Measurements from ENCODE around the gene NLGN4X. TPM values are rescaled to one million over a fixed set of nuclear protein-coding genes. Genes with fewer than 3 reads are reported as not detected.

The NLGN4X gene

GRCh38 chrX:5857232-5857631 is 371.4 kb downstream of the NLGN4X start:
- Histone ChIP-seq H3K79me1 (ENCODE audit: low read length) (no peaks in the 10 kb centered on the region), H3K9ac (ENCODE audit: low read length) (no peak overlapping the region), H2AK5ac (ENCODE audit: low read length) (no peak overlapping the region), H3K36me3 (ENCODE audit: control insufficient read depth, insufficient read depth, low read length) (no peaks in the 10 kb centered on the region), H3K56ac (ENCODE audit: low read length) (no peak overlapping the region), H3K27me3 (ENCODE audit: insufficient read depth, low read length, poor library complexity) (no peaks in the 10 kb centered on the region), H3K4ac (ENCODE audit: low read depth, low read length) (no peak overlapping the region), H2BK120ac (ENCODE audit: low read depth, low read length) (no peak overlapping the region), H3K4me2 (ENCODE audit: low read length) (no peak overlapping the region), H2BK5ac (ENCODE audit: low read length) (no peak overlapping the region), H3K23ac (ENCODE audit: low read length) (no peak overlapping the region), H3K27ac (ENCODE audit: low read depth, low read length) (no peak overlapping the region), H4K5ac (ENCODE audit: low read length) (no peak overlapping the region), H3K4me3 (ENCODE audit: low read length) (no peak overlapping the region), H4K8ac (ENCODE audit: low read depth, low read length) (no peak overlapping the region), H3K18ac (ENCODE audit: low read length) (no peak overlapping the region), H3K79me2 (ENCODE audit: control insufficient read depth, insufficient read depth, low read length) (no peaks in the 10 kb centered on the region), H2BK15ac (replicated peaks; ENCODE audit: low read depth) (no peak overlapping the region), H3K4me1 (ENCODE audit: control insufficient read depth, low read depth, low read length) (no peaks in the 10 kb centered on the region)
- DNase-seq, result no peak
- WGBS (ENCODE audit: extremely low coverage, insufficient coverage, low lambda C conversion rate), result no CpG with 5 or more reads among the region's 6 CpGs

- no peaks in the 10 kb centered on the region for H3K79me2 ChIP-seq (ENCODE audit: control insufficient read depth, insufficient read depth, low read length)
- no peaks in the 10 kb centered on the region for H3K4me1 ChIP-seq (ENCODE audit: control insufficient read depth, low read depth, low read length)
- H2BK120ac ChIP-seq (ENCODE audit: low read depth, low read length), result no peak overlapping the region
- no peak overlapping the region for H3K9ac ChIP-seq (ENCODE audit: low read length)
- no peak overlapping the region for H4K8ac ChIP-seq (ENCODE audit: low read depth, low read length)
- DNase-seq, result no peak
- H3K27ac ChIP-seq (ENCODE audit: low read depth, low read length), result no peak overlapping the region
- no peak overlapping the region for H3K4me3 ChIP-seq (ENCODE audit: low read length)
- no CpG with 5 or more reads among the region's 2 CpGs for WGBS (ENCODE audit: extremely low coverage, insufficient coverage, low lambda C conversion rate)
- H2AK5ac ChIP-seq (ENCODE audit: low read length), result no peak overlapping the region
- no peak overlapping the region for H3K4me2 ChIP-seq (ENCODE audit: low read length)
- H3K27me3 ChIP-seq (ENCODE audit: insufficient read depth, low read length, poor library complexity), result no peaks in the 10 kb centered on the region
- no peak overlapping the region for H3K18ac ChIP-seq (ENCODE audit: low read length)
- H4K5ac ChIP-seq (ENCODE audit: low read length), result no peak overlapping the region
- no peak overlapping the region for H3K56ac ChIP-seq (ENCODE audit: low read length)
- no peak overlapping the region for H3K4ac ChIP-seq (ENCODE audit: low read depth, low read length)
- H2BK15ac ChIP-seq (replicated peaks; ENCODE audit: low read depth), result no peak overlapping the region
- H2BK5ac ChIP-seq (ENCODE audit: low read length), result no peak overlapping the region
- H3K36me3 ChIP-seq (ENCODE audit: control insufficient read depth, insufficient read depth, low read length), result no peaks in the 10 kb centered on the region
- no peak overlapping the region for H3K23ac ChIP-seq (ENCODE audit: low read length)
- no peaks in the 10 kb centered on the region for H3K79me1 ChIP-seq (ENCODE audit: low read length)
Measured at GRCh38 chrX:5852941-5853340, 375.7 kb downstream of the NLGN4X start.

DNA sequence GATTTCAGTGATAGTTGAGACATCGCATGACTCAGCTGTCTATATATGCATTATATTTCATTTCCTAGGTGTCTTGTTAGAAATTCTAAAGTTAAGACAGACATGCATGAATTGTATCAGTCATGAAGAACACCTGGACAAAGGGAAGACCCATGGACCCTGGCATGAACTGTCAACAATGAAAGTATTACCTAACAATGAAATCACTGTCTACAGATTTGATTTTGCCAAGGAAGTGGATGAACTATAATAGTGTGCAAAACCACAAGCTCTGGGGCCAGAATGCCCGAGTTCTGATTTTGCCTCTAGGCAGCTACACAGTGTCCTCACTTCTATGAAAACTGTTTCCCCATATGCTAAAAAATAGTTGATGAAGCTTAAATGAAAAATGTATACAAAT is 386.1 kb downstream of the NLGN4X start:
- no peaks in the 10 kb centered on the region for H3K36me3 ChIP-seq (ENCODE audit: control insufficient read depth, insufficient read depth, low read length)
- H3K4ac ChIP-seq (ENCODE audit: low read depth, low read length), result no peak overlapping the region
- no peak overlapping the region for H3K56ac ChIP-seq (ENCODE audit: low read length)
- WGBS (ENCODE audit: extremely low coverage, insufficient coverage, low lambda C conversion rate), result no CpG with 5 or more reads among the region's 2 CpGs
- no peak for DNase-seq
- H2BK15ac ChIP-seq (replicated peaks; ENCODE audit: low read depth), result no peak overlapping the region
- H2BK120ac ChIP-seq (ENCODE audit: low read depth, low read length), result no peak overlapping the region
- H4K5ac ChIP-seq (ENCODE audit: low read length), result no peak overlapping the region
- no peak overlapping the region for H2AK5ac ChIP-seq (ENCODE audit: low read length)
- no peak overlapping the region for H3K23ac ChIP-seq (ENCODE audit: low read length)
- no peak overlapping the region for H2BK5ac ChIP-seq (ENCODE audit: low read length)
- H4K8ac ChIP-seq (ENCODE audit: low read depth, low read length), result no peak overlapping the region
- no peak overlapping the region for H3K18ac ChIP-seq (ENCODE audit: low read length)
- no peak overlapping the region for H3K4me3 ChIP-seq (ENCODE audit: low read length)
- no peak overlapping the region for H3K9ac ChIP-seq (ENCODE audit: low read length)
- H3K79me1 ChIP-seq (ENCODE audit: low read length), result no peaks in the 10 kb centered on the region
- no peaks in the 10 kb centered on the region for H3K79me2 ChIP-seq (ENCODE audit: control insufficient read depth, insufficient read depth, low read length)
- no peaks in the 10 kb centered on the region for H3K27me3 ChIP-seq (ENCODE audit: insufficient read depth, low read length, poor library complexity)
- H3K4me1 ChIP-seq (ENCODE audit: control insufficient read depth, low read depth, low read length), result no peaks in the 10 kb centered on the region
- H3K4me2 ChIP-seq (ENCODE audit: low read length), result no peak overlapping the region
- no peak overlapping the region for H3K27ac ChIP-seq (ENCODE audit: low read depth, low read length)

Small RNA genes lying within 50 kb of the gene (small RNA-seq; reads per million reads assigned to genes)
- not detected for gene RF00322 (ENCODE audit: insufficient read depth)
